AG09319 (cell line): Measurements from ENCODE around the gene CREB3L4.

Experiments used
- DNase-seq: peaks from one replicate; pipeline ENCODE4 v3.0.0-alpha.2; 2010; ENCODE audit warnings: low read depth; ENCODE audit errors: extremely low read depth
- TF ChIP-seq, protein P1 (sequence below): IDR thresholded peaks from 2 replicates; pipeline ENCODE4 v1.5.1; 2011; ENCODE audit warnings: low read depth, mild to moderate bottlenecking, inconsistent platforms, low read length, moderate library complexity

The CREB3L4 gene

DNA sequence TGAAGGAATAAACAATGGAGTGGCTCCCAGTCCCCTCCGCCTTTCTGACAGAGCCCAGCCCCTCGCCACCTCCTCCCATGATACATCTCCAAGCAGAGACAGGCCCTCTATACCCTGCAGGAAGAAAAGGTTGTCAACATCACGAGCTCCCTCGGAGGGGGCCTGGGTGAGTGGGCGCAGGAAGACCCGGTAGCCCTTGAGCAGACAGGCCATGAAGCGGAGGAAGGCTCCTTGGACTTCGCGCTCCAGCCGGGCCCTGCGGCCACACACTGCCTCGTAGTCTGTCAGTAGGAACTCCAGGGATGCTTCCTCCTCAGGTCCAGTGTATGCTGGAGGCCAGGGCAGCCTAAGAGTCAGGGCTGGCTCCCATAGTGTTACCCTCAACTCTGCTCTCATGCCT, 28.2 kb upstream of the CREB3L4 start:
- TF ChIP-seq, protein P1, sequence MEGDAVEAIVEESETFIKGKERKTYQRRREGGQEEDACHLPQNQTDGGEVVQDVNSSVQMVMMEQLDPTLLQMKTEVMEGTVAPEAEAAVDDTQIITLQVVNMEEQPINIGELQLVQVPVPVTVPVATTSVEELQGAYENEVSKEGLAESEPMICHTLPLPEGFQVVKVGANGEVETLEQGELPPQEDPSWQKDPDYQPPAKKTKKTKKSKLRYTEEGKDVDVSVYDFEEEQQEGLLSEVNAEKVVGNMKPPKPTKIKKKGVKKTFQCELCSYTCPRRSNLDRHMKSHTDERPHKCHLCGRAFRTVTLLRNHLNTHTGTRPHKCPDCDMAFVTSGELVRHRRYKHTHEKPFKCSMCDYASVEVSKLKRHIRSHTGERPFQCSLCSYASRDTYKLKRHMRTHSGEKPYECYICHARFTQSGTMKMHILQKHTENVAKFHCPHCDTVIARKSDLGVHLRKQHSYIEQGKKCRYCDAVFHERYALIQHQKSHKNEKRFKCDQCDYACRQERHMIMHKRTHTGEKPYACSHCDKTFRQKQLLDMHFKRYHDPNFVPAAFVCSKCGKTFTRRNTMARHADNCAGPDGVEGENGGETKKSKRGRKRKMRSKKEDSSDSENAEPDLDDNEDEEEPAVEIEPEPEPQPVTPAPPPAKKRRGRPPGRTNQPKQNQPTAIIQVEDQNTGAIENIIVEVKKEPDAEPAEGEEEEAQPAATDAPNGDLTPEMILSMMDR: no peak
- no peak for DNase-seq

DNA sequence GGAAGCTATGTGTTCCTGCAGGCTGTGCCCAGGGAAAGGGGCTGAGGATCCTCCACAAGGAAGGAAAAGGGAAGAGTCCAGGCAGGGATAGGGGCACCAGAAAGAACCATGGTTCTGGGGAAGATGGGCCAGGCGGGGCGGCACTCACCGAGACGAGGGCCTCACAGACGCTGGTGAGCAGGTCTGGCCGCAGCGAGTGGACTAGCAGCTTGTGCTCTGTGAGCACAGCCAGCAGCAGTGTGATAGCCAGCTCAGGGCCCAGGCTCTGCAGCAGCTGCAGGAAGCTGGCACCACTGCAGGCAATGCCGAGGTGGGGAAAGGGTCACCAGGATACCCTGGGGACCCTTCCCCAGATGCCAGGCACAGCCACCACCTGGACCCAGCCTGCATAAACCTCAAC, 26.9 kb upstream of the CREB3L4 start:
- no peak for DNase-seq
- TF ChIP-seq, protein P1: no peak

DNA sequence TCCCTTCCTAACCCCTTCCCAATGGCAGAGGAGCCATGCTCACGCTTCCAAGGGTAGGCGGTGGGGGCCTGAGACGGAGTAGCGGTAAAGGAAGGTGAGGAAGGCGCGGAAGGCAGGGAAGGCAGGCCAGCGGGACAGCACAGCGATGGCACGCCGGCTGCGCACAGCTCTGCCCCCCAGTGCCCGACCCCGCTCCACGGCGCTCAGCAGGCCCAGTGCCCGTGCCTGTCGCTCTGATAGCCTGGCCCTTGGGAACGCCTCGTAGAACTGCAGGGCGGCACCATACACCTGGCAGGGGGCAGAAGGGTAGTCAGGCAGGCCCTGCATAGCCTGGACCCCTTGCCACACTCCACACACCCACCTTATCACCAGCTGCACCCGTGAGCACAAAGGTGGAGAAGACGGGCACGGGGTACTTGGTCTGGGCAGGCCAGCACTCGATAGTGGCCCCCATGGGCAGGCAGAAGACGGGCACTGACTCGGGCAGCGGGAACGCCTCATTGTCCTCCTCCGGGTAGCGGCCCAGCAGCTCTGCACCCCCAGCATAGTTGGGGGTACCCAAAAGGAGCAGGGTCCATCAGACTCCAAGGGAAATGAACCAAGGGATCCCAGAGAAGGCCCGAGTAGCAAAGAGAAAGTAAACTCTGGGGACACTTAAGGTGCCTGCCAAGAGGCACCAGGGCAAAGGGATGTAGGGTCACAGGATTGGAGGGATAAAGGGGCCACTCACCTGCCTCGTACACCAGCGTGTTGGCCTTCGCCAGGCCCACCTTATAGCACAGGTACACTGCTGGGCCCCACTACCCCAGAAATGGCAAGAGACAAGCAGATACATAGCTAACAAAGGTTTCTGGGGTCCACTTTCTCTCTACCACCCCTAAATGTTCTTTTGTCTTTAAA, 25.6 kb upstream of the CREB3L4 start:
- TF ChIP-seq, protein P1: no peak
- DNase-seq: no peak

DNA sequence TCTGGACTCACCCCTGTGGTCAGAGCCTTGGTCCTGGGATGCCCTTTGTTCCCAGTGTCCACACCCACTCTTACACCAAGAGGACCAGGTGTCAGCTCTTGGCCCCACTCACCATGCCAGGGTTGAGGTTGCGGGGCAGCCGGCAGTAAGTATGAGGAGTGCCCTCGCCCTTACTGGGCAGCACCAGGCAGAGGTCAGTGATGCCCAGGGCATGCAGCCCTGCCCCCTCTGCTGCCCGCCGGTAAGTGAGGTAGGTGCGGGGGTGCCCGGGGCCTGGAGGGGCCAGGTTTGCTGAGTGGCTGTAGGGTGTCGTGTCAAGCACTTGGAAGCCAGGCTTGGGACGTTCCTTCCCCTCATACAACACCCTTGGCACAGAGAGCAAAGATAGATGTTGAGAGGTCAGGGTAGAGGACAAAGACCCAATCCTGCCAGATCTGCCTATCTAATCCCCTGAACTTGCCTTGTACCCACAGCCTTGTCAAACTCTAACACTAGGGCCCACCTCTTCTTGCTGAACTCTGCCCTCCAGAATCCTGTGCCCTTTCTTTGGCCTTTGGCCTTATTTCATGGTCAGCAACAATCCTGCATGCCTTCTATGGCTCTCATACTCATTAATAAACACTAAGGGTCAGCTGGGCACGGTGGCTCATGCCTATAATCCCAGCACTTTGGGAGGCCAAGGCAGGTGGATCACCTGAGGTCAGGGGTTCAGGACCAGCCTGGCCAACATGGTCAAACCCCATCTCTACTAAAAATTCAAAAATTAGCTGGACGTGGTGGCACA, 24.7 kb upstream of the CREB3L4 start:
- TF ChIP-seq, protein P1: no peak
- no peak for DNase-seq

DNA sequence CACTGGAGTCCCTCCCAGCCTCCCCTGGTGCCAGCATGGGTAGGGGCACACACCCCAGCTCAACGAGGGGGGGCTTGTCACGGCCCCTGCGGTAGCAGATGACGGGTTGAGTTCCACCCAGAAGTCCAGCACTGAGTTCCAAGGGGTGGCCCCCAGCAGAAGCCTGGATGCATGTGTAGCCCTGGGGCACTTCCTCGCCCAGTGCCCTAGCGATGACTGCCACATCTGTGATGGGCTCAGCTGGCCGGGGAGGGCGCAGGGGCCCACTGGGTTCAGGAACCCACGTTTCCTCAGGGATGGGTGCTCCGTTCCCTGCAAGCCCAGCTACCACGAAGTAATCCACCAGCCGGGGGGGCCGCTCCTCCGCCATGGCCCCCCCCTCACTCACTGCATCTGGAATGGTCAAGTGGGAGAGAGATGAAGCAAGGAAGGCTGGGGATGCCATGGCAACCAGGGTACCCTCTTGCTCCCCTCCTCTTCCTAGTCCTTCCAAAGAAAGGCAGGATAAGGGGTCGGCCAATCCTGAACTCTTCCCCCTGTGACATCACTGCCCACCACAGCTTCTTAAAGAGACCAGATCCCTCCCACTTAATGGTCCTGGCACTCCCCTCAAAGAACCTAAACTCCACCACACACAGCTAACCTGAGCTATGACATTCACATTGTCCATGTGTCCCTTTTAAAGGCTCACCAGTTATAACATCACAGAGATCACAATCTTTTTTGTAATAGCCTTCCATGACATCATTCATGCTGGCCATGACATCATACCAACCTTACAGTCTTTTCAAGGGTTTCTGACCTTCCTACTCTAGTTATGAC, 23.5 kb upstream of the CREB3L4 start:
- TF ChIP-seq, protein P1: no peak
- no peak for DNase-seq

DNA sequence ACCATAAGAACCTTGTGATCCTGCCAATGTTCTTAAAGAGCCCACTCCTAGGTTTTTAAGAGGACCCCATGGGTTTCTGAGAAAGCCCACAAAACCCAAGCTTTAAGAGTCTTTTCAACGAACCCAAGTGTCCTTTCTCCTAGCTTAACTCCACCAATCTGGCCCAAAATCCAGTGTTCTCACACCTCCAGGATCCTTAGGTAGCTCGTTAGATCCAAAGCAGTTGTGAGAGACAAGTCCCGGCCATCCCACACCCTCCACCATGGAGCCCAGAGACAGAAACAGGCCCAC, 22.9 kb upstream of the CREB3L4 start:
- no peak for DNase-seq
- TF ChIP-seq, protein P1: no peak
